Left ventricle myocardium inferior (tissue), 1 donor: ENCODE measurements around the gene TRABD2A. TPM values are rescaled to one million over a fixed set of nuclear protein-coding genes. Genes with fewer than 3 reads are reported as not detected.

ENCODE experiments used
- DNase-seq: peaks from one replicate; pipeline ENCODE4 v3.0.0-alpha.2; 2020
- H3K27ac ChIP-seq: fragments of 200-600 bp; replicated peaks from 2 replicates; pipeline ENCODE4 v1.8.0; 2021
- H3K27me3 ChIP-seq: fragments of 200-600 bp; 2 replicates; pipeline ENCODE4 v1.8.0; 2021; ENCODE audit warnings: low read depth
- H3K36me3 ChIP-seq: fragments of 200-600 bp; 2 replicates; pipeline ENCODE4 v1.8.0; 2021
- H3K4me1 ChIP-seq: fragments of 200-600 bp; 2 replicates; pipeline ENCODE4 v1.8.0; 2021
- H3K4me3 ChIP-seq: fragments of 200-600 bp; 2 replicates; pipeline ENCODE4 v1.8.0; 2021; ENCODE audit warnings: mild to moderate bottlenecking, moderate library complexity
- H3K9me3 ChIP-seq: fragments of 200-600 bp; replicated peaks from 2 replicates; pipeline ENCODE4 v1.8.0; 2021
- intact Hi-C: fragments of 100-400 bp; cut with micrococcal nuclease; formaldehyde crosslinking; loops from one replicate; pipeline ENCODE4 v1.11.0; 2022
- long read RNA-seq: library from polyadenylated mRNA; unstranded; transcript quantifications from one replicate; pipeline ENCODE4 v2.0.0, GENCODE V29; 2021
- total RNA-seq: library from RNA; stranded (reverse); fragmentation: NEBNext Ultra II Directional; extraction: Animal tissue kit (Norgen Biotek cat#: 25700); gene quantifications from one replicate; pipeline ENCODE4 v1.2.1, GENCODE V29; 2021
- TF ChIP-seq, protein P1 (sequence below): fragments of 200-600 bp; IDR thresholded peaks from 2 replicates; pipeline ENCODE4 v1.8.0; 2021; ENCODE audit warnings: antibody characterized with exemption, mild to moderate bottlenecking, borderline replicate concordance
- donor health status: DM: no; HTN: yes; CAD: no; lungs with severe emphysema.

TRABD2A gene
- total RNA-seq: 0.49 TPM
- long read RNA-seq: 0 reads

DNA sequence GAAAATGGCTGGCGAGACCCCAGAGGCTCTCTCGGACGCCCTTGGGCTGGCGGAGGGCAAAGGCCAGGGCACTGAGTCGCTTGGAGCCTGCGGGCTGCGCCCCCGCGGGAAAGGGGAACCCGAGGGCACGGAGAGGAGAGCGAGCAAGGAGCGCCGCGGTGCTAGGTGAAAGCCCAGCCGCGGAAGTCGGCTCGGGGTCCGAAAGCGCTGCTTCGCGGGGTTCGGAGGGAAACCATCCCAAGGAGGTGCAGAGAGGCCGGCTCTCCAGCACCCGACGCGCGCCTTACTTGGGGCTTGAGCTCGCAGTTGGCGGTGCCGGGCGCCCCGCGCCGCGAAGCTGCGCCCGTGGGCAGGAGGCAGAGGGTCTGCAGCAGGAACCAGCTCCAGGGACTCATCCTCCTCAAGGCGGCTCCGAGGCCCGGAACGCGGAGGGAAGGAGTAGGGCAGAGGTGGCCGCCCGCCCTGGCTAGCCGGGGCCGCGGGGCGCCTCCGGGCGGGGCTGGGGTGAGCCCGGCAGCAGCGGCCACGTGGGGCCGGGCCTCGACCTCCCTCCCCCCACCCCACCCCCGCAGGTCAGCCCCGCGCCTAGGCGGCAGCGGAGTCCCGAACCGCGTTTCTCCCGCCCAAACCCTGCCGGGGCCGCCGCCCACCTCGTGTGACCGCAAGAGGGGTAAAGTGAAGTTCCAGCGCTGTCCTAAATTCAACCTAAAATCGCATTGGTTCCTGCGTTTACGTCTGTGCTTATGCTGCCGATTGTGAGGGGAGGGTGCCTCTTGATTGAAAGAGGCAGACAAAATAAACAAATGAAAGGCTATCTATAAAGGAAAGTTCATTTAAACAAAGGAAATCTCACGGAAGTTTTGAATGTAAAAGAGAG is at the start of gene TRABD2A:
TRABD2A (minus strand) TSS at position 440 of the 877 bp plus-strand sequence; CDS start at position 395, 45 bp downstream.
- Histone ChIP-seq H3K4me1 (peaks cover 26% of the 10 kb centered on the region), H3K36me3 (no peaks in the 10 kb centered on the region), H3K27me3 (peaks cover 57% of the 10 kb centered on the region), H3K9me3 (no peaks in the 10 kb centered on the region), H3K27ac (peak within 1 kb of the TSS; percentile 18), H3K4me3 (peak within 1 kb of the TSS; percentile 70)
- no peak for DNase-seq
- TF ChIP-seq, protein P1, sequence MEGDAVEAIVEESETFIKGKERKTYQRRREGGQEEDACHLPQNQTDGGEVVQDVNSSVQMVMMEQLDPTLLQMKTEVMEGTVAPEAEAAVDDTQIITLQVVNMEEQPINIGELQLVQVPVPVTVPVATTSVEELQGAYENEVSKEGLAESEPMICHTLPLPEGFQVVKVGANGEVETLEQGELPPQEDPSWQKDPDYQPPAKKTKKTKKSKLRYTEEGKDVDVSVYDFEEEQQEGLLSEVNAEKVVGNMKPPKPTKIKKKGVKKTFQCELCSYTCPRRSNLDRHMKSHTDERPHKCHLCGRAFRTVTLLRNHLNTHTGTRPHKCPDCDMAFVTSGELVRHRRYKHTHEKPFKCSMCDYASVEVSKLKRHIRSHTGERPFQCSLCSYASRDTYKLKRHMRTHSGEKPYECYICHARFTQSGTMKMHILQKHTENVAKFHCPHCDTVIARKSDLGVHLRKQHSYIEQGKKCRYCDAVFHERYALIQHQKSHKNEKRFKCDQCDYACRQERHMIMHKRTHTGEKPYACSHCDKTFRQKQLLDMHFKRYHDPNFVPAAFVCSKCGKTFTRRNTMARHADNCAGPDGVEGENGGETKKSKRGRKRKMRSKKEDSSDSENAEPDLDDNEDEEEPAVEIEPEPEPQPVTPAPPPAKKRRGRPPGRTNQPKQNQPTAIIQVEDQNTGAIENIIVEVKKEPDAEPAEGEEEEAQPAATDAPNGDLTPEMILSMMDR: no peak
- intact Hi-C loops: loop anchor here (5.0 kb wide), 1 partner anchor 384 kb away; no protein-coding TSS in a partner anchor

DNA sequence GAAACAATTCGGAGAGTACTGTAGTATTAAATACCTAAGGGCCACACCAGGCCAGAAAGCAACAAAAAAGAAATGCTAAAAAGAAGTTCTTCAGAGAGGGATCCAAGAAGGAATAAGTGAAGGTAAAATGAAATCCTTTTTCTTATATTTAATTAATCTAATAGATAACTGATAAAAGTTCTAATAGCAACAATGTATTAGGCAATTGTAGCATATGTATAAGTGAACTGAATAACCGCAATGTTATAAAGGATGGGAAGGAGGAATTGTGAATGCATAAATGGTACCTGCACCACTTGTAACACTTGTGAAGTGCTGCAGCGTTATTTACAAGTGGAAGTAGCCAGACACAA is 46.4 kb upstream of the TRABD2A start:
- Histone ChIP-seq H3K27me3 (no peaks in the 10 kb centered on the region), H3K36me3 (no peaks in the 10 kb centered on the region), H3K4me3 (peak overlapping the region; percentile 58), H3K4me1 (peaks cover 28% of the 10 kb centered on the region), H3K27ac (no peak overlapping the region), H3K9me3 (no peaks in the 10 kb centered on the region)
- TF ChIP-seq, protein P1: no peak
- DNase-seq: no peak
- intact Hi-C loops: no loop called here

GRCh38 chr2:84925724-84926376 is 45.0 kb upstream of the TRABD2A start:
- Histone ChIP-seq H3K27ac (peak overlapping the region; percentile 85), H3K27me3 (no peaks in the 10 kb centered on the region), H3K4me1 (peaks cover 28% of the 10 kb centered on the region), H3K9me3 (no peaks in the 10 kb centered on the region), H3K4me3 (peak overlapping the region; percentile 58), H3K36me3 (no peaks in the 10 kb centered on the region)
- TF ChIP-seq, protein P1: peak; percentile 97
- intact Hi-C loops: no loop called here
- peak; percentile 96 for DNase-seq

- Histone ChIP-seq H3K4me1 (peaks cover 31% of the 10 kb centered on the region), H3K4me3 (peak overlapping the region; percentile 58), H3K9me3 (no peaks in the 10 kb centered on the region), H3K27ac (peak overlapping the region; percentile 85), H3K36me3 (no peaks in the 10 kb centered on the region), H3K27me3 (no peaks in the 10 kb centered on the region)
- no peak for DNase-seq
- TF ChIP-seq, protein P1: no peak
- intact Hi-C loops: no loop called here
Measured at GRCh38 chr2:84925336-84925723, 44.4 kb upstream of the TRABD2A start.

- intact Hi-C loops: no loop called here
- Histone ChIP-seq H3K4me3 (peak overlapping the region; percentile 32), H3K4me1 (peaks cover 39% of the 10 kb centered on the region), H3K9me3 (no peaks in the 10 kb centered on the region), H3K27ac (peak overlapping the region; percentile 85), H3K27me3 (no peaks in the 10 kb centered on the region), H3K36me3 (no peaks in the 10 kb centered on the region)
- TF ChIP-seq, protein P1: no peak
- DNase-seq: no peak
Measured at GRCh38 chr2:84924173-84925106, 43.6 kb upstream of the TRABD2A start.
